Fibroblast of villous mesenchyme (primary cell): ENCODE results near the gene GCM1. TPM values are rescaled to one million over a fixed set of nuclear protein-coding genes. Genes with fewer than 3 reads are reported as not detected.

Experiments
- DNase-seq: peaks from one replicate; pipeline ENCODE4 v3.0.0-alpha.2; 2010; ENCODE audit warnings: low read depth
- H3K4me3 ChIP-seq: 2 replicates; pipeline ENCODE4 v1.5.1; 2011; ENCODE audit warnings: low read depth, mild to moderate bottlenecking, low read length
- CTCF ChIP-seq: IDR thresholded peaks from 2 replicates; pipeline ENCODE4 v1.5.1; 2012; ENCODE audit warnings: low read depth, mild to moderate bottlenecking, low read length; ENCODE audit not compliant: insufficient read depth
- total RNA-seq: library from RNA; depleted of rRNA; stranded (reverse); fragments of >200 nt; gene quantifications from 2 replicates; pipeline ENCODE4 v1.2.3, GENCODE V29; 2012

The GCM1 gene
- total RNA-seq, 1 donor: not detected

- TF ChIP-seq CTCF: no peak
- H3K4me3 ChIP-seq: no peak overlapping the region
- DNase-seq: no peak
Observed at GRCh38 chr6:53154071-53154470, 5.4 kb upstream of the GCM1 start.

- TF ChIP-seq CTCF: no peak
- no peak for DNase-seq
- H3K4me3 ChIP-seq: no peak overlapping the region
Observed at GRCh38 chr6:53152576-53152975, 3.9 kb upstream of the GCM1 start.

- peak; percentile 7 for DNase-seq
- peak; percentile 51 for TF ChIP-seq CTCF
- H3K4me3 ChIP-seq: no peak overlapping the region
Observed at GRCh38 chr6:53151676-53152075, 3.0 kb upstream of the GCM1 start.

GRCh38 chr6:53144802-53145201, 3.8 kb downstream of the GCM1 start:
- TF ChIP-seq CTCF: no peak
- no peak overlapping the region for H3K4me3 ChIP-seq
- DNase-seq: no peak

- no peak for TF ChIP-seq CTCF
- DNase-seq: no peak
- H3K4me3 ChIP-seq: no peak overlapping the region
Observed at GRCh38 chr6:53143710-53144109, 4.9 kb downstream of the GCM1 start.

GRCh38 chr6:53142810-53143209, 5.8 kb downstream of the GCM1 start:
- no peak for TF ChIP-seq CTCF
- DNase-seq: no peak
- H3K4me3 ChIP-seq: no peak overlapping the region

GRCh38 chr6:53139841-53140413, 8.7 kb downstream of the GCM1 start:
- no peak overlapping the region for H3K4me3 ChIP-seq
- DNase-seq: no peak
- no peak for TF ChIP-seq CTCF
